Activated CD4-positive, alpha-beta T cell treated with anti-CD3 and anti-CD28 coated beads, Interleukin-2, amount 10 ng/mL, durations not matched to agents 7 days and 5 days (primary cell): Measurements from ENCODE around the gene FUT2. TPM values are rescaled to one million over a fixed set of nuclear protein-coding genes. Genes with fewer than 3 reads are reported as not detected.
"Not testable (repeated sequence)": the region's sequence is repeated elsewhere in the genome, so short reads cannot be mapped to it uniquely, and the experiment has no call there.

Experiments
- CTCF ChIA-PET: fragments of 350-600 bp; sonication (Branson Sonifier 250); formaldehyde crosslinking; loops from one replicate; lab custom pipeline; 2021; ENCODE audit warnings: antibody characterized with exemption; lab: Charles Lee
- POLR2A ChIA-PET: fragments of 350-600 bp; sonication (Branson Sonifier 250); formaldehyde crosslinking; loops from one replicate; lab custom pipeline; 2021; ENCODE audit warnings: antibody characterized with exemption; lab: Charles Lee
- DNase-seq: peaks from one replicate; pipeline ENCODE4 v3.0.0-alpha.2; 2020
- H3K27ac Mint-ChIP-seq: one replicate; pipeline ENCODE4 v1.8.0; 2021; ENCODE audit warnings: mild to moderate bottlenecking, moderate library complexity, mixed read lengths
- H3K27me3 Mint-ChIP-seq: one replicate; pipeline ENCODE4 v1.8.0; 2021; ENCODE audit warnings: mixed read lengths
- H3K36me3 Mint-ChIP-seq: one replicate; pipeline ENCODE4 v1.8.0; 2021; ENCODE audit warnings: low read depth, mixed read lengths
- H3K4me1 Mint-ChIP-seq: one replicate; pipeline ENCODE4 v1.8.0; 2021; ENCODE audit warnings: mixed read lengths
- H3K4me3 Mint-ChIP-seq: one replicate; pipeline ENCODE4 v1.8.0; 2021; ENCODE audit warnings: mild to moderate bottlenecking, moderate library complexity, mixed read lengths
- H3K9me3 Mint-ChIP-seq: one replicate; pipeline ENCODE4 v1.8.0; 2021; ENCODE audit warnings: mixed read lengths
- total RNA-seq, 2 experiments: library from RNA; stranded (reverse); gene quantifications; one replicate each; pipeline ENCODE4 v1.2.3, GENCODE V29; 2021

The FUT2 gene
- total RNA-seq, 2 experiments from 2014 or later, result not detected

DNA sequence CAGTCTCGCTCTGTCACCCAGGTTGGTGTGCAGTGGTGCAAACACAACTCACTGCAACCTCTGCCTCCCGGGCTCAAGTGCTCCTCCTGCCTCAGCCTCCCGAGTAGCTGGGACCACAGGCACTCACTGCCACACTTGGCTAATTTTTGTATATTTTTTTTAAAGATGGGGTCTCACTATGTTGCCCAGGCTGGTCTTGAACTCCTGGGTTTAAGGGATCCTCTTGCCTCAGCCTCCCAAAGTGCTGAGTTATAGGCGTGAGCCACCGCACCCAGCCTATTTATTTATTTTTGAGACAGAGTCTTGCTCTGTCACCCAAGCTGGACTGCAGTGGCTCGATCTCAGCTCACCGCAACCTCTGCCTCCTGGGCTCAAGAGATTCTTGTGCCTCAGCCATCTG is 9.1 kb upstream of the FUT2 start:
- H3K4me1 Mint-ChIP-seq, H3K27ac Mint-ChIP-seq, H3K9me3 Mint-ChIP-seq, H3K4me3 Mint-ChIP-seq, DNase-seq, H3K36me3 Mint-ChIP-seq, POLR2A ChIA-PET, H3K27me3 Mint-ChIP-seq: not testable (repeated sequence)
- CTCF ChIA-PET, result interaction anchor here (0.5 kb wide), 1 partner anchor 379 kb away, joined by 4 read pairs; no protein-coding TSS in a partner anchor

DNA sequence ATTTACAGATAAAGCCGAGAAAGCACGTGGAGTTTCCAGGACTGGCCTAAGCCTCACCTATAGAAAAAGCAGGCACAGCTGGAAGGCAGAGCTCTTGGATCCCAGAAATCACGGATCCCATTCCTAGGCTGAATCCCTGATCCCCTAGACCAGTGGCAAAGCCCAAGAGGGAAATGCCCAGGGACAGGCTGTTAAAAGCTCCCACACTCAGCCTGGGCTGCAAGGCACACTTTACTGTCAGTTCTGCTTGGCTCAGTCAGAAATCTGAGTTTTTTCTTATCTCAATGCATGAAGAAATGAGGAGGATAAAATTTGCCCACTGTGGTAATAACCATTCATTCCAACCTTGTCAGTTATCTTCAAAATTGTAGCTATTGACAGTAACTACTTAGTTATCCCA is 8.0 kb upstream of the FUT2 start:
- no peaks in the 10 kb centered on the region for H3K9me3 Mint-ChIP-seq
- no peak for DNase-seq
- CTCF ChIA-PET, result no interaction called here
- no peaks in the 10 kb centered on the region for H3K36me3 Mint-ChIP-seq
- H3K4me3 Mint-ChIP-seq, result no peak overlapping the region
- H3K27me3 Mint-ChIP-seq, result no peaks in the 10 kb centered on the region
- no peak overlapping the region for H3K27ac Mint-ChIP-seq
- H3K4me1 Mint-ChIP-seq, result no peaks in the 10 kb centered on the region
- POLR2A ChIA-PET, result no interaction called here

DNA sequence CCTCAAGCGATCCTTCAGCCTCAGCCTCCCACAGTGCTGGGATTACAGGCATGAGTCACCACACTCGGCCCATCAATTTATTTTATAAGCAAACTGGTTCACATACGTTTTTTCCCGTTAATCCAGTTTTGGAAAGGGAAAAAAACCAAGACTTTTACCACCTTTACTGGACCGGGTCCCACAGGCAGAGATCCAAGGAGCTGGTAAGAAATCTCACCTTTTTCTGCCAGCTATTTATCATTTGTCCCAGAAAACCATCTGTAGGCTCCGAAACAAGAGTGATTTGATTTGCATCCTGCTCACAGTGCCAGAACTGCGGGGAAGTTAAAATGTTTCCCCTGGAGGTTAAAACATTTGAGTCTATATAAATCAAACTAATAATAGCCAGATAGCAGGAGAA is 6.3 kb upstream of the FUT2 start:
- Mint-ChIP-seq H3K4me1 (no peaks in the 10 kb centered on the region), H3K9me3 (no peaks in the 10 kb centered on the region), H3K27ac (no peak overlapping the region), H3K27me3 (no peaks in the 10 kb centered on the region), H3K4me3 (no peak overlapping the region), H3K36me3 (peaks cover 2% of the 10 kb centered on the region)
- no peak for DNase-seq
- ChIA-PET POLR2A (no interaction called here), CTCF (no interaction called here)

DNA sequence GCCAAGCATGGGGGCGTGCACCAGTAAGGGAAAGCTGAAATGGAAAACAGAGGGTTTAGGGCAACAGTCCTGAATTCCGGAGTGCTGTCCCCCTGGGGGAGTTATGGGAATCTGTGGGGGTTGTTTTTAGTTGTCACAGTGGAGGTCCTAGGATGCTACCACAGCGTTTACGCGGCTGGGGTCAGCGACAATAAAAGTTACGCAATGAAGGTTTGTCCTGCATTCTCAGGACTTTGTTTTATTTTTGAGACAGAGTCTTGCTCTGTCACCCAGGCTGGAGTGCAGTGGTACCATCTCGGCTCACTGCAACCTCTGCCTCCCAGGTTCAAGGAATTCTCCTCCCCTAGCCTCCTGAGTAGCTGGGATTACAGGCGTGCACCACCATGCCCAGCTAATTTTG is 2.1 kb upstream of the FUT2 start:
- H3K4me1 Mint-ChIP-seq, H3K4me3 Mint-ChIP-seq, DNase-seq, POLR2A ChIA-PET, H3K36me3 Mint-ChIP-seq, H3K27ac Mint-ChIP-seq, H3K9me3 Mint-ChIP-seq: not testable (repeated sequence)
- CTCF ChIA-PET, result interaction anchor here (0.6 to 1.2 kb wide), 3 partner anchors 9 to 48 kb away, joined by 3 to 4 read pairs (median 3); partner anchors contain the start of gene CA11
- H3K27me3 Mint-ChIP-seq, result peaks cover 14% of the 10 kb centered on the region

DNA sequence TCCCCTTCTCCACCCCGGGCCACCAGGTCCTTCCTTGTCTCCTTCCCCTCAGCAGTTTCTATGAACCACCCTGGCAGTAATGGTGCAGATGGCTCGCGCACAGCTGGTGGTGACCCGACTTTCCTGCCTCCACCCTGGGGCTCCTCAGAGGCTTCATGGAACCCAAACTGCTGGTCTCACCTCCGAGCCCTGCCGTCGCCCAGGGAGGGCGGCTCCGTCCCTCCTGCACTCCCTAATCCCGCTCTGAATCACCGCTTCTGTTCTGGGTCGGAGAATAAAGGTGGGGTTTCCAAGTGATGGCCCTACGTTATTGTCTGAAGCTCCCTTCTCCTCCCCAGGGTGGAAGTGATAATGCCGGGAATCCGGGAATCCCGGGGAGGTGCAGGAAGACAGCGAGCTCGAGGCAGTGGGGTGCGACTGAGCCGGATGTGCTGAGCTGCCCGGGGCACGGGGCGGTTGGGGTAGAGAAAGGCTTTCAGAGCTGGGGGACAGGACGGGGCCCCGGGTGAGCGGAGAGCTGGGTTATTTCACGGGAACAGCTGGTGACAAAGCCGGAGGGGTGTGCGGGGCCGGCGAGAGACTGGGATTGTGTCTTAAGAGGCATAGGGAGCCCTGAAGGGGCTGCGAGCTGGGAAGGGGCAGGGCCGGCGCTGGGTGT is 711 bp downstream of the FUT2 start:
- Mint-ChIP-seq H3K27me3 (peaks cover 14% of the 10 kb centered on the region), H3K27ac (peak overlapping the region; percentile 64), H3K4me1 (peaks cover 8% of the 10 kb centered on the region), H3K36me3 (peaks cover 4% of the 10 kb centered on the region), H3K9me3 (no peaks in the 10 kb centered on the region), H3K4me3 (no peak overlapping the region)
- no peak for DNase-seq
- CTCF ChIA-PET, result interaction anchor here (0.7 to 1.3 kb wide), 3 partner anchors 11 to 157 kb away, joined by 3 to 4 read pairs (median 3); no protein-coding TSS in a partner anchor
- POLR2A ChIA-PET, result no interaction called here

DNA sequence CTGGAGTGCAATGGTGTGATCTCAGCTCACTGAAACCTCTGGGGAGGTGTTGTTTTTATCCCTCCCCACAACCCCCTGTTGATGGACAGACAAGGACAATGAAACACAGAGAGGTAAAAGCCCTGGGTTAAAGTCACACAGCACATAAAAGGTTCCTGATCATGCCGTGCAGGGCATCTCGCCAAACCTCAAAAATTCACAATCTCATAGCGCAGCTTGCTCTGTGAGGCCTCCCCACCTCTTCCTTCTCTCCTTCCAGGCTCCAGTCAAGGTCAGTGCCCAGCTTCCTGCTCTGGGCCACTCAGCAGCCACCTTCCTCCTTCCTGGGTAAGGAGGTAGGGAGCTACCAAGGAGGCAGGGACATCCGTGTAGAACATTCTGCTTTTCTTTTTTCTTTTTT is 2.3 kb downstream of the FUT2 start:
- DNase-seq, result no peak
- Mint-ChIP-seq H3K27ac (no peak overlapping the region), H3K27me3 (peaks cover 14% of the 10 kb centered on the region), H3K4me1 (peaks cover 8% of the 10 kb centered on the region), H3K9me3 (no peaks in the 10 kb centered on the region), H3K4me3 (no peak overlapping the region), H3K36me3 (peaks cover 4% of the 10 kb centered on the region)
- ChIA-PET POLR2A (no interaction called here), CTCF (interaction anchor here (0.6 to 1.7 kb wide), 2 partner anchors 16 to 110 kb away, joined by 3 to 4 read pairs; no protein-coding TSS in a partner anchor)

DNA sequence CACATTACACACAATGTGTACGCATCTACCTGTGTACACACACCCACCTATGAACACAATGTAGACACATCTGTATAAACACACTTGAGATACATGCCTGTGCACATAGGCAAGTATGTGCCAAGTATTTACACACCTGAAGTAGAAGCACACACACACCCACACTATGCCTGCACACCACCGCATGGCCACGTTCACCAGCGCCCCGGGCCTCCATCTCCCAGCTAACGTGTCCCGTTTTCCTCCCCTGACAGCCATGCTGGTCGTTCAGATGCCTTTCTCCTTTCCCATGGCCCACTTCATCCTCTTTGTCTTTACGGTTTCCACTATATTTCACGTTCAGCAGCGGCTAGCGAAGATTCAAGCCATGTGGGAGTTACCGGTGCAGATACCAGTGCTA is 6.9 kb downstream of the FUT2 start:
- Mint-ChIP-seq H3K4me1 (no peaks in the 10 kb centered on the region), H3K27ac (peak overlapping the region; percentile 25), H3K4me3 (no peak overlapping the region), H3K36me3 (peaks cover 6% of the 10 kb centered on the region), H3K9me3 (no peaks in the 10 kb centered on the region), H3K27me3 (peaks cover 3% of the 10 kb centered on the region)
- DNase-seq, result no peak
- ChIA-PET POLR2A (no interaction called here), CTCF (no interaction called here)

DNA sequence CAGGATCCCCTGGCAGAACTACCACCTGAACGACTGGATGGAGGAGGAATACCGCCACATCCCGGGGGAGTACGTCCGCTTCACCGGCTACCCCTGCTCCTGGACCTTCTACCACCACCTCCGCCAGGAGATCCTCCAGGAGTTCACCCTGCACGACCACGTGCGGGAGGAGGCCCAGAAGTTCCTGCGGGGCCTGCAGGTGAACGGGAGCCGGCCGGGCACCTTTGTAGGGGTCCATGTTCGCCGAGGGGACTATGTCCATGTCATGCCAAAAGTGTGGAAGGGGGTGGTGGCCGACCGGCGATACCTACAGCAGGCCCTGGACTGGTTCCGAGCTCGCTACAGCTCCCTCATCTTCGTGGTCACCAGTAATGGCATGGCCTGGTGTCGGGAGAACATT is 7.5 kb downstream of the FUT2 start:
- peaks cover 6% of the 10 kb centered on the region for H3K36me3 Mint-ChIP-seq
- H3K4me3 Mint-ChIP-seq, result no peak overlapping the region
- ChIA-PET CTCF (no interaction called here), POLR2A (no interaction called here)
- no peaks in the 10 kb centered on the region for H3K9me3 Mint-ChIP-seq
- H3K27ac Mint-ChIP-seq, result no peak overlapping the region
- no peaks in the 10 kb centered on the region for H3K27me3 Mint-ChIP-seq
- no peaks in the 10 kb centered on the region for H3K4me1 Mint-ChIP-seq
- no peak for DNase-seq

DNA sequence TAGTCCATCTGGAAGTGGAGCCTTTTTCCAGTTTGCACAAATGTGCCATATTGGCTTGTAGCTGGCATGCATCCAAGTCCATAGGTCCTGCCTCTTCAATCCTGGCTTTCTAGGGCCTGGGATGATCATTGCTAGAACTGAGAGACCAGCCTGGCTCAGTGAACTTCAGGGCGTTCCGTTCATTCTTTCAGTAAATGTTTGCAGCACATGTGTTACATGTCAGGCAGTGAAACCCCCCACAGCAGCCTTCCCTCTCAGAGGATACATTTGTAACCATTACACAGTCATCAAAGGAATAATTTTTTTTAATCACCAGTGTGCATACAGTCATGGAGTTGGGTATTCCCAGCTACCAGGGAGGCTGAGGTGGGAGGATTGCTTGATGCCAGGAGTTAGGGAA is 9.7 kb downstream of the FUT2 start:
- no peak for DNase-seq
- POLR2A ChIA-PET, result no interaction called here
- peaks cover 6% of the 10 kb centered on the region for H3K36me3 Mint-ChIP-seq
- no peak overlapping the region for H3K27ac Mint-ChIP-seq
- CTCF ChIA-PET, result no interaction called here
- H3K9me3 Mint-ChIP-seq, result no peaks in the 10 kb centered on the region
- no peak overlapping the region for H3K4me3 Mint-ChIP-seq
- no peaks in the 10 kb centered on the region for H3K27me3 Mint-ChIP-seq
- no peaks in the 10 kb centered on the region for H3K4me1 Mint-ChIP-seq

DNA sequence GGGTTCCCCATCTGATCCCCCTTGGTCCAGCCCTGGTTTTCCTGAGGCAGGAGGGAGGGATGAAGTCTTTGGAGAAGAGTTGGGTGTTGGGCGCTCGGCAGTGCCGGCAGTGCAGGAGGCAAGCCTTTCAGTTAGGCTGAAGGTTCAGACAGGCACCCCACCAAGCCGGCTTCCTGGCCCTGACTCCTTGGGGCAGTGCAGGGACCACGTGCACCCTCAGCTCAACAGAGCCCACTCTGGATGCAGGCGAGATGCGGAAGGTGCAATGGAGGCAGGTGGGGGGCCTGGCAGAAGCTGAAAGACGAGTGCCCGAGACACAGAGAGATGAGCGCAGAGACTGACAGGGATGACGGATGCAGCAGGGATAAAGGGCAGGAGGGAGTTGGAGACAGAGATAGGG is 12.7 kb downstream of the FUT2 start:
- Mint-ChIP-seq H3K27me3 (no peaks in the 10 kb centered on the region), H3K36me3 (peaks cover 9% of the 10 kb centered on the region), H3K9me3 (no peaks in the 10 kb centered on the region), H3K4me3 (no peak overlapping the region), H3K27ac (no peak overlapping the region), H3K4me1 (peaks cover 8% of the 10 kb centered on the region)
- CTCF ChIA-PET, result no interaction called here
- POLR2A ChIA-PET, result no interaction called here
- DNase-seq, result no peak

DNA sequence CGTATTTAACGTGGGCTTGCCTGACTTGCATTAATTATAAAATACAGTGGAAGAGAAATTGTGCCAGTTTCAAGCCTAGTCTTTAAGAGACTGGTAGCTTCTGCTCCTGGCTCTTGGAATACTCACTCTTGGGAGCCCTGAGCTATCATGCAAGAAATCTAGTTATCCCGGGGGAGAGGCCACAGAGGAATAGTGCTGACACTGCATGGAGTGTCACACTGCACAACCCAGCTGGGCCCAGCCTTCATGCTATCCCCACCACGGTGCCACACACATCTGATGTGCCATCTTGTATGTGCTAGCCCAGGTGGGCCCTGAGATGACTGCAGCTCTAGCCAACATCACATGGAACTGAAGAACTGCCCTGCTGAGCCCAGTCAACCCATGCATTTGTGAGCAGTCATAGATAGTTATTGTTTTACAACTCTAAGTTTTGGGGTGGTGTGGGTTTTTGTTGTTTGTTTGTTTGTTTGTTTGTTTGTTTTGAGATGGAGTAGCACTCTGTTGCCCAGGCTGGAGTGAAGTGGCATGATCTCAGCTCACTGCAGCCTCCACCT is 15.4 kb downstream of the FUT2 start:
- H3K27ac Mint-ChIP-seq, result no peak overlapping the region
- peaks cover 3% of the 10 kb centered on the region for H3K36me3 Mint-ChIP-seq
- no peaks in the 10 kb centered on the region for H3K9me3 Mint-ChIP-seq
- CTCF ChIA-PET, result interaction anchor here (0.6 to 3.8 kb wide), 4 partner anchors 11 to 393 kb away, joined by 3 to 10 read pairs (median 3); no protein-coding TSS in a partner anchor
- no peaks in the 10 kb centered on the region for H3K27me3 Mint-ChIP-seq
- POLR2A ChIA-PET, result no interaction called here
- no peak overlapping the region for H3K4me3 Mint-ChIP-seq
- DNase-seq, result no peak
- peaks cover 27% of the 10 kb centered on the region for H3K4me1 Mint-ChIP-seq

DNA sequence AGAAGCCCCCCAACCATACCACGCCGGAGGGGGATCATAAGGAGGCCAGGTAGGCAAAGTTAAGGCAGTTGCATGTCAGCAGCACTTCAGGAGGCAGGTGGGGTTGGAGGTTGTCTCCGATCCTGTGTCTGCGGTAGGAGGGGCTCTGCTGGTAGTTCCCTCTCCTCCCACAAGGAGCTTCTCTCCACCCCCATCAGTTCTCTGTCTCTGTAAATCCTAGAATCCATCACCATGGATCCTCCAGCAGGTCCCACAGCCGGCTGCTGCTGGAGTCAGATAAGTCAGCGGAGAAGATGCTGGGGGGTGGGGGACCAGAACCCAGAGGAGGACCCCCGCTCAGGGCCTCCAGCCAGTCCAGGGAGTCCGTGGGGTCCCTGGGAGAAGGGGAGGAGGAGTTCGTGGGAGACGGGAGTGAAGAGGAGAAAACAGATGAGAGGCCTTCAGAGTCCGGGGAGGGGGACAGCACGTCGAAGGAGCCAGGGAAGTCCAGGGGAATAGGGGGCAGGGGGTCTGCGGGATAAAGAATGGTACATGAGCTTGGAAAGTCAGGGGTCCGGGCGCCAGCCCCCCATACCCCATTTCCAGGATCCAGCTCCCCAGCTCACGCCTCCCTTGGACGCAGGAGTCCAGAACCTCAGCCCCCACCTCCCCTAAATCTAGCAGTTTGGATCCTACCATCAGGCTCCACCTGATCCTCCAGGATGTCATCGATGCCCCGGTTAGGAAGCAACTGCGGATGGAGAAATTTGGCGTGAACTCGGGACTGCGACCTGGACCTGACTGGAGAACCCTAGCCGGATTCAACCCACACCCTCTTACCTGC is 17.5 kb downstream of the FUT2 start:
- Mint-ChIP-seq H3K4me3 (peak overlapping the region; percentile 75), H3K9me3 (no peaks in the 10 kb centered on the region), H3K27ac (peak overlapping the region; percentile 92), H3K27me3 (no peaks in the 10 kb centered on the region), H3K36me3 (peaks cover 3% of the 10 kb centered on the region), H3K4me1 (peaks cover 27% of the 10 kb centered on the region)
- POLR2A ChIA-PET, result no interaction called here
- CTCF ChIA-PET, result interaction anchor here (0.6 to 3.8 kb wide), 7 partner anchors 11 to 54 kb away, joined by 3 to 10 read pairs (median 7); no protein-coding TSS in a partner anchor
- no peak for DNase-seq
